SK-N-MC (cell line): ENCODE measurements around the gene CELA3A.

Experiments used
- EZH2 ChIP-seq: fragments of 200-600 bp; sonication (generic); IDR thresholded peaks from one replicate; pipeline ENCODE4 v1.6.1; 2017; ENCODE audit warnings: antibody characterized with exemption
- POLR2AphosphoS5 ChIP-seq: IDR thresholded peaks from 2 replicates; pipeline ENCODE4 v1.6.1; 2012; ENCODE audit warnings: mild to moderate bottlenecking, low read depth, low read length, borderline replicate concordance

GRCh38 chr1:22043198-22043769 is 41.8 kb downstream of the CELA3A start:
- TF ChIP-seq EZH2 (no peak), POLR2AphosphoS5 (no peak)
